AG04450 (cell line): Measurements from ENCODE around the gene KCNMA1. TPM values are rescaled to one million over a fixed set of nuclear protein-coding genes. Genes with fewer than 3 reads are reported as not detected.

Experiments
- CTCF ChIA-PET: fragments of 300-600, 350-600 bp; formaldehyde crosslinking; extraction: SDS; loops from one replicate; lab custom pipeline; 2022; ENCODE audit warnings: antibody characterized with exemption, inconsistent platforms; lab: Charles Lee
- POLR2A ChIA-PET: fragments of 350-600 bp; formaldehyde crosslinking; extraction: SDS; loops from one replicate; lab custom pipeline; 2021; ENCODE audit warnings: antibody characterized with exemption, inconsistent platforms; lab: Yijun Ruan, JAX
- DNase-seq: peaks from one replicate; pipeline ENCODE4 v3.0.0-alpha.2; 2011; ENCODE audit warnings: low read depth, low spot score
- H3K27ac ChIP-seq: one replicate; pipeline ENCODE4 v1.5.1; 2012; ENCODE audit warnings: low read depth, low read length, control low read depth
- H3K27me3 ChIP-seq: one replicate; pipeline ENCODE4 v1.6.0; 2012; ENCODE audit warnings: low read length; ENCODE audit not compliant: control insufficient read depth, insufficient read depth
- H3K4me3 ChIP-seq: 2 replicates; pipeline ENCODE4 v1.5.1; 2011; ENCODE audit warnings: mild to moderate bottlenecking, low read depth, low read length, control low read depth
- H3K9me3 ChIP-seq: 2 replicates; pipeline ENCODE4 v1.5.1; 2012; ENCODE audit warnings: low read length; ENCODE audit not compliant: control insufficient read depth, insufficient read depth
- CTCF ChIP-seq: IDR thresholded peaks from 2 replicates; pipeline ENCODE4 v1.5.1; 2011; ENCODE audit warnings: low read depth, low read length, control low read depth, inconsistent platforms
- polyA plus RNA-seq: library from polyadenylated mRNA; depleted of rRNA; stranded (reverse); fragments of >200 nt; gene quantifications from 2 replicates; pipeline ENCODE4 v1.2.3, GENCODE V29; 2011

The KCNMA1 gene
- polyA plus RNA-seq, 1 experiment, result 58.8 TPM

DNA sequence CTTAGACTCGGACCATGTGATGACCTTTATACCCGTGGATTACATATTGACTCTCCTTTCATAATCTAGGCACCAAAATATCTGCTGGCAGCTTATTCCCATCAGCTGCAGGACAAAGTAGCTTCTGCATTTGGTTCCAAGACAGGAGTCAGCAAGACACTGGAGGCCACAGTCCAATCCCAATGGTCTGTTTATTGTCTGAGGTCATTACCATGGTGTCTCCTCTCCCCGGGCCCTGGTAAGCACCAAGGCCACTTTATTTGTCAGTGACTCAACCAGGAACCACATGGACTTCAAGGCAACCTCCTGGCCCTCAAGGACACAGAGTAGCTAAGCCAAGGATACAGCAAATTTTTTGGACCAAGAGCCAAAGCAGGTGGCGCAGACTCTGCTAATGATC, 36.1 kb downstream of the KCNMA1 start:
- Histone ChIP-seq H3K9me3 (no peaks in the 10 kb centered on the region), H3K27ac (no peak overlapping the region), H3K4me3 (no peak overlapping the region), H3K27me3 (no peaks in the 10 kb centered on the region)
- TF ChIP-seq CTCF, result no peak
- DNase-seq, result no peak
- ChIA-PET CTCF (no interaction called here), POLR2A (no interaction called here)

GRCh38 chr10:77600640-77601039, 37.0 kb downstream of the KCNMA1 start:
- no peaks in the 10 kb centered on the region for H3K27me3 ChIP-seq
- H3K4me3 ChIP-seq, result no peak overlapping the region
- no peaks in the 10 kb centered on the region for H3K9me3 ChIP-seq
- ChIA-PET CTCF (no interaction called here), POLR2A (interaction anchor here (0.7 kb wide), 1 partner anchor 113 kb away, joined by 3 read pairs; no protein-coding TSS in a partner anchor)
- no peak for DNase-seq
- no peak for TF ChIP-seq CTCF
- H3K27ac ChIP-seq, result no peak overlapping the region

- DNase-seq, result no peak
- Histone ChIP-seq H3K27ac (no peak overlapping the region), H3K9me3 (no peaks in the 10 kb centered on the region), H3K27me3 (no peaks in the 10 kb centered on the region), H3K4me3 (no peak overlapping the region)
- TF ChIP-seq CTCF, result no peak
- ChIA-PET POLR2A (no interaction called here), CTCF (no interaction called here)
Measured at GRCh38 chr10:77599651-77600050, 38.0 kb downstream of the KCNMA1 start.

DNA sequence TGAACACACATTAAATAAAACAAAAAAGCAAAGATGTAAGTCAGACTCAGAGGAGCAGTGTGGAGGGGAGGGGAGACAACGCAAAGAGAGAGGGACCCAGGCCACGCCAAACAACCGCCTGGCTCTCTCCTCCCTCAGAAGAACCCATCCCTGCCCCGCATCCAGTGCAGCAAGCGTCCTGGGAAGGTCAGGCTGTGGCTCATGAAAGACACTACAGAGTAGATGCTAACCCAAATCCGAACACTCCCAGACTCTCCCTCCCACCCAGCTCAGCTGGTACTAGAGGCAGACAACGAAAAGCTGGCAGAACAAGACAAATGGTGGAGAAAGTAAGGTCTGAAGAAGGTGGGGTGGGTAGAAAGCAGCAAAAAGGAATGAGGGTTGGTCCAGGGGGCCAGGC, 39.0 kb downstream of the KCNMA1 start:
- Histone ChIP-seq H3K27ac (no peak overlapping the region), H3K27me3 (no peaks in the 10 kb centered on the region), H3K9me3 (no peaks in the 10 kb centered on the region), H3K4me3 (no peak overlapping the region)
- no peak for DNase-seq
- TF ChIP-seq CTCF, result no peak
- POLR2A ChIA-PET, result no interaction called here
- CTCF ChIA-PET, result interaction anchor here (0.6 kb wide), 1 partner anchor 49 kb away, joined by 3 read pairs; no protein-coding TSS in a partner anchor

- ChIA-PET CTCF (interaction anchor here (0.6 kb wide), 1 partner anchor 24 kb away, joined by 3 read pairs; no protein-coding TSS in a partner anchor), POLR2A (no interaction called here)
- H3K9me3 ChIP-seq, result no peaks in the 10 kb centered on the region
- H3K27ac ChIP-seq, result no peak overlapping the region
- TF ChIP-seq CTCF, result no peak
- H3K4me3 ChIP-seq, result no peak overlapping the region
- DNase-seq, result no peak
- no peaks in the 10 kb centered on the region for H3K27me3 ChIP-seq
Measured at GRCh38 chr10:77597560-77597959, 40.0 kb downstream of the KCNMA1 start.
